Glutamatergic neuron (in vitro differentiated cells): ENCODE data around the gene SLC6A4. TPM values are rescaled to one million over a fixed set of nuclear protein-coding genes. Genes with fewer than 3 reads are reported as not detected.

Experiments
- DNase-seq: peaks from one replicate; pipeline ENCODE4 v3.0.0; 2022
- H3K27ac Mint-ChIP-seq: one replicate; pipeline ENCODE4 v1.8.0; 2020; ENCODE audit warnings: mild to moderate bottlenecking, mixed read lengths, inconsistent platforms; ENCODE audit not compliant: unreplicated experiment
- H3K27me3 Mint-ChIP-seq: one replicate; pipeline ENCODE4 v1.8.0; 2020; ENCODE audit warnings: mild to moderate bottlenecking, moderate library complexity, mixed read lengths, inconsistent platforms; ENCODE audit not compliant: unreplicated experiment
- H3K36me3 Mint-ChIP-seq: one replicate; pipeline ENCODE4 v1.8.0; 2020; ENCODE audit warnings: mild to moderate bottlenecking, mixed read lengths, inconsistent platforms; ENCODE audit not compliant: unreplicated experiment
- H3K4me1 Mint-ChIP-seq: one replicate; pipeline ENCODE4 v1.8.0; 2020; ENCODE audit warnings: mild to moderate bottlenecking, low read depth, mixed read lengths, inconsistent platforms; ENCODE audit not compliant: unreplicated experiment
- H3K4me3 Mint-ChIP-seq: one replicate; pipeline ENCODE4 v1.8.0; 2020; ENCODE audit warnings: mild to moderate bottlenecking, mixed read lengths, inconsistent platforms; ENCODE audit not compliant: unreplicated experiment
- H3K9me3 Mint-ChIP-seq: one replicate; pipeline ENCODE4 v1.8.0; 2020; ENCODE audit warnings: mild to moderate bottlenecking, moderate library complexity, mixed read lengths, inconsistent platforms; ENCODE audit not compliant: unreplicated experiment
- CTCF ChIP-seq: fragments of 200-600 bp; sonication (generic); IDR thresholded peaks from one replicate; pipeline ENCODE4 v1.5.0; 2021; ENCODE audit not compliant: partially characterized antibody, unreplicated experiment
- total RNA-seq: library from RNA; stranded (reverse); fragmentation: NEBNext Ultra II Directional; extraction: Animal tissue kit (Norgen Biotek cat#: 25700); gene quantifications from one replicate; pipeline ENCODE4 v1.2.1, GENCODE V29; 2021; ENCODE audit not compliant: unreplicated experiment

The SLC6A4 gene
- total RNA-seq, 1 donor from 2014 or later: not detected

- no peak for DNase-seq
- Mint-ChIP-seq H3K27me3 (no peaks in the 10 kb centered on the region), H3K36me3 (no peaks in the 10 kb centered on the region), H3K4me1 (peaks cover 3% of the 10 kb centered on the region), H3K27ac (no peak overlapping the region), H3K9me3 (peaks cover 2% of the 10 kb centered on the region), H3K4me3 (no peak overlapping the region)
- TF ChIP-seq CTCF: no peak
Observed at GRCh38 chr17:30246460-30246859, 11.0 kb upstream of the SLC6A4 start.

- TF ChIP-seq CTCF: no peak
- H3K27ac Mint-ChIP-seq: no peak overlapping the region
- H3K4me3 Mint-ChIP-seq: no peak overlapping the region
- H3K27me3 Mint-ChIP-seq: no peaks in the 10 kb centered on the region
- peaks cover 2% of the 10 kb centered on the region for H3K9me3 Mint-ChIP-seq
- no peak for DNase-seq
- peaks cover 3% of the 10 kb centered on the region for H3K4me1 Mint-ChIP-seq
- peaks cover 5% of the 10 kb centered on the region for H3K36me3 Mint-ChIP-seq
Observed at GRCh38 chr17:30244853-30245385, 9.4 kb upstream of the SLC6A4 start.

GRCh38 chr17:30243568-30243967 lies 8.1 kb upstream of the SLC6A4 start:
- TF ChIP-seq CTCF: no peak

GRCh38 chr17:30243002-30243401 lies 7.5 kb upstream of the SLC6A4 start:
- Mint-ChIP-seq H3K27me3 (peaks cover 8% of the 10 kb centered on the region), H3K27ac (no peak overlapping the region), H3K4me1 (peaks cover 7% of the 10 kb centered on the region), H3K9me3 (peaks cover 2% of the 10 kb centered on the region), H3K4me3 (no peak overlapping the region), H3K36me3 (peaks cover 8% of the 10 kb centered on the region)
- DNase-seq: no peak
- no peak for TF ChIP-seq CTCF

More at GRCh38 chr17:30243568-30243967, 8.1 kb upstream of the SLC6A4 start:
- DNase-seq: no peak
- Mint-ChIP-seq H3K4me3 (peak overlapping the region; percentile 47), H3K27me3 (peaks cover 5% of the 10 kb centered on the region), H3K27ac (no peak overlapping the region), H3K36me3 (peaks cover 8% of the 10 kb centered on the region), H3K9me3 (peaks cover 2% of the 10 kb centered on the region), H3K4me1 (peaks cover 5% of the 10 kb centered on the region)

GRCh38 chr17:30241051-30241450 lies 5.6 kb upstream of the SLC6A4 start:
- TF ChIP-seq CTCF: no peak
- peaks cover 4% of the 10 kb centered on the region for H3K9me3 Mint-ChIP-seq
- H3K36me3 Mint-ChIP-seq: peaks cover 8% of the 10 kb centered on the region
- H3K4me3 Mint-ChIP-seq: no peak overlapping the region
- DNase-seq: no peak
- peaks cover 20% of the 10 kb centered on the region for H3K27me3 Mint-ChIP-seq
- H3K4me1 Mint-ChIP-seq: peaks cover 7% of the 10 kb centered on the region
- H3K27ac Mint-ChIP-seq: no peak overlapping the region
